ENCODE data around the gene UNC79.

UNC79 gene

DNA sequence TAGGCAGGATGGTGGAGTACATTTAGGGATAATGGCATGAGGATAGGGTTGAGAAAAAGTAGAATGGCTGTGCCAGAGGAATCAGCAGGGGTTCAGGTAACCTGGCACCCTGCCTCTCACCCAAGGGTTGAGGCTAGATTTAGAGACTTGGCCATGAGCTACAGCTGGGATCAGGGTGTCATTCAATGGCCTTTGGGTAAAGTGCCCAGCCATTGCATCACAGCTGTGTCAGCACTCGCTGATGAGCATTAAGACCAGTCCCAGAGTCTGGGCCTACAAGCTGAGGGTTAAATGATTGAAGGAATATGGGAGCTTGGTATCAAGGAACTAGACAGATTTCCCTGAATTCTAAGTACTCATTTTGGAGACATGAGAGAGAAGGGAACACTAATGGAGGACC lies 243.6 kb downstream of the UNC79 start:
- DNase-seq: no peak

DNA sequence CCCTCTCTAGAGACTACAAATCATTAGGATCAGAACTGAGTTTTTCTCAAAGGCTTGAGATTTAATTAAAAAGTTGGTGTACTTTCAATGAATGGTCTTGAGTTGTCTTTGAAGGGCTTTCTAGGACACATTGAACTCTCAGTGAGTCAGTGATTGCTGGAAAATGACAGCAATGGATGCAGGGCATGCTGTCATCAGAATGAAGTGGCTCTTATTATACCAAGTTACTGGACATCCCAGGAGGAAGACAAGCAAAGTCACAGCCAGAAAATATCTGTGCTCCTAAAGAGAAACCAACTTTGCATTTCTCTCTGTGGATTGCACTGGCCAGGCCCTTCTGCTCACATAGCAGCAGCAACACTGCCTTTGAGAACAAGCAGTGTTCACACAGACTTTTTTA lies 244.9 kb downstream of the UNC79 start:
- no peak for DNase-seq

DNA sequence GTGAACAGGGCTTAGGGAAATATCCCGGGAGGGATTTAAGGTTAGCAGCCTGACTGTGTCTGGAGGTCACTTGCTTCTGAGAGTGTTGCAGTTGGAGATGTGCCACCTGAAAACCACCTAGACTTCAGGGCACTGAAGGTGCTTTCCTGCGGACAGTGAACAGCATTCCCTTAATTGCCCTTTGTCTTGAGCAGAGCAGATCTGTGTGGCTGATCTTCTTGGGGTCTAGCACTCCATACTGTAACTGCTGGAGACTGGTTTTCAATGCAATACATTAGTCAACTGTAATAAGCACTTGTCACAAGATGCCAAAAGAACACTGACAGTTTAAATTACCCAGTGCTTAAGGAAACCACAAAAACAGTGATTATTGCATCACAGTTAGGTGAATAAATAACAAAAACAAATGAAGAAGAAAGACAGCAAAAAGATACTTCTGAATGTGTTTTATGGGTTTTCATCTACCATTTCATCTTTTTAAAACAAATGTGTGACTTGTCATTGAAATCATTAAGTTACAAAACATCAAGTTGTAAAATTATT lies 245.7 kb downstream of the UNC79 start:
- DNase-seq: no peak

DNA sequence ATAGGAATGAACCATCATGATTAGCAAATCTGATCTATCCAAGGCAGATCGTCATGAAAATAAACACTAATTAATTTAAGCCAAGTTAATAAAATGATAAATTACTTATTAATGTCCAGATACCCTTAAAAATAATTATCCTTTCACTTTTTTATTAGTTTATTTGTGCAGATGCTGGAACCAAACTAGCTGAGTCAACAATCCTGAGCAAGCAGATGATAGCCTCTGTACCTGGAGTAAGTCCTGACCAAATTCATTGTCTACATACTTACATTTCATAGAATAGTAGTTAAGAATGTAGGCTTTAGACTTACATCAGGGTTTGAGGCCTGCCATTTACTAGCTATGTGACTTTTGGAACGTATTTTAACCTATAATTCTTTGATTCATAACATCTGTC lies 251.7 kb downstream of the UNC79 start:
- no peak for DNase-seq

DNA sequence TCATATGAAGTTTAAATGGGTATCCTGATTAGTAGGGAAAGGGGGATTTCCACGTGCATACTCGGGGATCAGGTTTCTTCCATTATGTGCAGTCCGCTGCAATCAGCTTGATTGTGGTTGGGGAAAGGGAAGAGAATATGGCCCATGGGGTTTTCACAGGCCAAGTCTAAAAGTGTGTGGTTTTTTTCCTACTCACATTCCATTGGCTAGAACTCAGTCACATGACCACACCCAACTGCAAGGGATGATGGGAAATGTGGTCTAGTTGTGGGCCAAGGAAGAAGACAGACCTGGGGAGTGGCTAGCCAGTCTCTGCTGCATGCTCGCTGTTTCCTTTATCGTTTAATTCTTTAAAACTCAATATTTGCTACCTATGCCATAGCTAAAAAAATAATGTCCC lies 252.5 kb downstream of the UNC79 start:
- DNase-seq: no peak

DNA sequence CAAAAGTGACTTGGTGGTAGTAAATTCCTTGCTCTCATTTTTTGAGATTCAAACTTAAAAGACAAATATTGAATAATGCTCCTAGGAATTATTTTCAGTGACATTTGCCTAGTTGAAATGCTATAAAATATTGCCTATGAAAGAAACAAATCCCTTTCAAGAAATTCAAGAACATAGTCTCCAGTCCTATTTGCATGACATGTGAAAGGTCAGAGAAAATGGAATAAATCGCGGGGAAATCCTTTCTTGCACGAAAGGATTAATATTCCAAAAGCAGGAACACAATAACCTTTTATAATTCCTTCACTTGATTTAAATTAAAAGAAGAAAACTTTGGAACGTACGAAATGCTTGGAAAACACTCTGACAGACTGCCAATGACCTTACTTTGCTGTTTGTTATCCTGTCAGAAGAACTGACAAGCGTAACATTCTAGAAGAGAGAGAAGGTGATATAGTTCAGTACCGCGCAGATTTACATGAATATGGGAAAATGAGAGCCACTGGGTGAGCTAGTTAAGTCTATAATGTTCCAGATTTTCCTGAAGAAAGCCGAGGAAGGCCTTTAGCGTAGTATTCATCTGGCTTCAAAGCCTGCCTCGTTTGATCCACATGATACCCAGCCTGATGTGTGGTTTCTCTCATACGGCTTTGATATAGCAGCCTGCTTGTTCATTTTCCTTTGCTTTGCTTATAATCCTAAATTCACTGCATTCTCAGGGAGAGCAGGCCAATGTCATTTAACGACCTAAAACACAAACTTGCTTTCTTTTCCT lies 254.6 kb downstream of the UNC79 start:
- no peak for DNase-seq

DNA sequence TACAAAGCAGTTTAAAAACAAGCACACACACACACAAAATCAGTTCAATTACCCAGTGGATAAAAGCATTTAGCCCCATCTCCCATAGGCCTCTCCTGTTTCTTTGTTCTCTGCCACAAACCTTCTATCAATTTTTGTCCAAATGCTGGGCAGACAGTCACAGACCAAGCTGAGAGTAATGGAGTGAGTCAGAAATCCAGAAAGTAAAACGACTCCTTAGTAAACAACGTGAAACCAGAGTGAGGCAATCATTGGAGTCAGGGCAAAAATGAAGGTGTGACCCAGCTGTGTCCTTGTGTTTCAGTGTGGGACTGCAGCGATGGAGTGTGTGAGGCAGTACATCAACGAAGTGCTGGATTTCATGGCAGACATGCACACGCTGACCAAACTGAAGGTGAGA lies 255.5 kb downstream of the UNC79 start:
- no peak for DNase-seq

DNA sequence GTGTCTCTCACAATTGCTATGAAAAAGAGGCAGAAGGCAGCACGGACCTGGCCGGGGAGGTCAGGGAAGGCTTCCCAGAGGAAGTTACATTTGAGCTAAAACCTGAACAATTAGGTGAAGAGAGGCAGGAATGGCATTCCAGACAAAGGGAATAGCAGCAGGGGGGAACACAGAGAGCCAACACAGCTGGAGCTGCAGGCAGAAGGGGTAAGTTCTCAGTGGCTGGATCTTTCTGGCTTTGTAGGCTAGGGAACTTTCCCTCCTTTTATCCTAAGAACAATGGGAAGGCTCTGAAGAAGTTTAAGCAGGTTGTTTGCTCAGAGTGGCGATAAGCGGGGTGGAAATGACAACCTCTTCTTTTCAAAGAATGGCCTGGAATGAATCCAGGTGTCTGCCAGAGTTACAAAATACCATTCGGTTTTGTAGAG lies 257.5 kb downstream of the UNC79 start:
- DNase-seq: no peak

DNA sequence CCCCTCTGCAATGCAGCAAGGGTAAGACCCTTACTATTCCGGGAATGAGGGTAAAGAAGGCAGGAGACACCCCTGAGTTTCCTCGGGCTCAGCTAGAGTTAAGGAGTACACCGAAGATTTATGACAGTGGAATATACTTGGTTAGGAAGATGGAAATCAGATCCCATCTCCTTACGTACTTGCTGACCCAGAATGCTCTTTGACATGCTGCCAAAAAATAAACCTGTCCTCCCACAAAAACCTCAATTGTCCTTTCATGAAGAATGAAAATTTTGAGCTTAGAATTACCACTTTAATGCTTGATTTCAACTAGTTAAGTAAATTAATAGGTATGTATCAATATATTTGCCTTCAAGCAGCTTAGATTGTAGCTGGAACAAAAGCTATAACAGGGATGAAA lies 258.1 kb downstream of the UNC79 start:
- no peak for DNase-seq

DNA sequence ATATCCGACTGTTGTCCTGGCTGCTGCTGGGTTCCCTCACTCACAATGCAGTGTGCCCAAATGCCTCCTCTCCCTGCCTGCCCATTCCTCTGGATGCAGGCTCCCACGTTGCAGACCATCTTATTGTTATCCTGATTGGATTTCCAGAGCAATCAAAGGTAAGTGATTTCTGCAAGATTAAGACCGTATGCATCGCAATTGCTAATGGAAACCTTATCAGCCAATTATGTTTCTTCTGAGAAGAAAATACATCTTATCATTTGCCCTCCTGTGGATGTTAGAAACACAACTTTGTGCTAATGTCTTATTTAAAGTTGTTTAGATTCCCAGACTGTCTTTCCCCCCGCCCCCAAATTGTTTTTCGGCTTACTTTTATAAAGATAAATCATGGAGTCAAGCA lies 259.4 kb downstream of the UNC79 start:
- no peak for DNase-seq

DNA sequence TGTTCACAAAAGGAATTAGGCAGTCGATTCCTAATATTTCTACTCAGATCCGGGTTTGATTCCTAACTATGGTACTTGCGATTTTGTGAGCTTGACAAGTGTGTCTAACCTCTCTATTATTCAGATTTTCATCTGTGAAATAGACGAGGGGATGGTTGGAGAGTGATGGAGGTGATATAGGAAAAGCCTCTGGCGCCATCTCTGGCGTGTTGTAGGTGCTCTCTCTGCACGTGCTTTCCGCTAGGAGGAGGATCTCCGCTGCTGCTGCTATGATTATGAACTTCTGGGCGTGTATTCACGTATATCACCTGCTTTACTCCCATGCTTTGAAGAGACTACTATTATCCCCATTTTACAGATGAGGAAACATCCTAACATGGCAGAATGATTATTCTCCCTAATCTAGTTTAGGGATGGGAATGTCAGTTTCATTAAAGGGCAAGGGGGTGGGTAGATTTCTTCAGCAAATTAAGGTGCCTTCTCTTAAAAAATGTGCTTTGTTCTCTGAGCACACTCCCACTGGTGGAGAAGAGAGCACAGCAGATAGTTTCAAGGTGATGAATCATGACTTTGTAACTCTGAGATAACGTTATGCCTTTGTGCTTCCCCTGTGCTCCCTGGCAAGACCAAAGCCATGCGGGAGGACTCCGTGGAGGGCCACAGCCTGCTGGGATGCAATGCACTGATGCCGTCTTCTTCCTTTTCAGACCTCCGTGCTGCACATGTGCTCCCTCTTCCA lies 260.5 kb downstream of the UNC79 start:
- DNase-seq: no peak

DNA sequence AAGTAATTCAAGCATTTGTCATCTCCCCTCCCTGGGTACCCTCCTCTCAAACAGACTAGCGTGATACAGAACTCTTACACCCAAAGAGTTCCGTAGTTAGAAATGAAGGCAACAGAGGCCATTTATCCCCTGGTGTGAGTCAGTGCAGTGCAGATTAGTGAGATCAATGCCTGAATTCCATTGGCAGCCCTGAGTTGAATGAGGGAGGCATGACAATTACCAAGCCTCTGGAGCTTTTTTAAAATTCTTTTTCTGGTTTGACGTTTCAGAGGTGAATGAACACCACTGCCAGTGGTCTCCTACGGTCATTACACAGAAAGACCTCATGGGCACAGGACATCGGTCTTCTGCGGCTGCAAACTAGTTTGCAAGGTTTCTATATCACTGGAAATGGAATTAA lies 263.2 kb downstream of the UNC79 start:
- DNase-seq: no peak

DNA sequence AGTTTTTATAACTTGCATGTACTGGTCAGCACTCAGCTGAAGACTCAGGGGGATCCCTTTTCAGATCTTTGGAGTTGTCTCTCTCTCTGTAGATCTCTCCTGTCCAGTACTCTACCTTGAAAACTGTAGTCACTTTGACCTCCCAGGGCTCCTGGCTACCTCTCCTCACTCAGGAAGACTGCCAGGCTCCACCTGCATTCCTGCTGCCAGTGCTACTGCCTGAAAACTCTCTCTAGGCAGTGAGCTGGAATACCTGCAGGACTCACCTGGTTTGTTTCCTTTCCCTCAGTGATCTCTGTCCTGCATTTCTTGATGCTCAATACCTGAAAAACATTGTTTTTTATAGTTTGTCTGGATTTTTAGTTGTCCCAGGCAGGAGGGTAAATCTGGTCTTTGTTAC lies 270.2 kb downstream of the UNC79 start:
- no peak for DNase-seq

DNA sequence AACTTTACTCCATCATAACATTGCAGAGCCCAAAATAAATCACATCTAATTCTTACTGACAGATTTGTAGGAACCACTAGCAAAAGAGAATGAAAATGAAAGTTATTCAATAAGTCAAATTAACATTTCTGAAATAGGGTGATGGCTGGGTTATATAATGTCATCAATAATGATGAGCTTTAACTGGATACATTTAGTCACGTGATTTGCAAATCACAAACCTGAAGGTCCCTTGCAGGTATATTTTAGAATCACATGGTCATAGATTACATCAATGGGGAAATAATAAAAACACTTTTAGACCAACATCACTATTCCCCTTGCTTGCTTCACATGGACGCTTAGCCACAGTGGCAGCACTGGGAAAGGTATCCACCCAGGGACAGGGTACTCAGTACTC lies 270.8 kb downstream of the UNC79 start:
- no peak for DNase-seq

DNA sequence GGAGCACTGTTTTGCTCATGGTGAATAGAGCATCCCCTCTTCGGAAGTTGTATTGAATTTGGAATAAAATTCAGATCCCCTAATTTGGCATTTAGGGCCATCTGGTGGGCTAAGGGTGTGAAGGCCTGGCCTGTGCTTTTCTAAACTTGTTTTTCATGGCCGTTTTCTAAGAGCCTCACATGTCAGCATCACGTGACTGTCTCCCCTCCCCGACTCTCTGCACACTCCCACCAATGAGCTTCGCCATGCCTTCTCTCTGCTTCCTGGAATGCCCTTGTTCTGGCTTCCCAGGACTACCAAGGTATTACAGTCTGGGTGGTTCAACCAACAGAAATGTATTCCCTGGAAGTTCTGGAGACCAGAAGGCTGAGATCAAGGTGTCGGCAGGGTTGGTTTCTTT lies 272.2 kb downstream of the UNC79 start:
- no peak for DNase-seq

DNA sequence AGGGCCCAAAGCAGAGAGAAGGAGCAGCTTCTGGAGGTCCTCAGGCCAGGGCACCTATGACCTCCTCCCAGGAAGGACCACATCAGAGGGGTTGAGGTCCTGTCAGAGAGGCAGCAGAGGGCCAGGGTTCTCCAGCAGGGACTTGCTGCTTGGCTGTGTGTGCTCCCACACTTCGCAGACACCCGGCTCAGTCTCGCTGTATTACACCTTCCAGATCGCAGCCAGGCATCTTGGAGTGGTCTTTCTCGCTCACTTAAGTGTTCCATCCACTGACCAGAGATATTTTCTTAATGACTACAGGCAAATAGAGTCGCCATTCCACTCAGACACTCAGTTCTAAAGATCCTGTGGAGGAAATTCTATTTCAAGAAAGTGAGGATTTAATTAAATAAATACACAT lies 273.2 kb downstream of the UNC79 start:
- DNase-seq: no peak

DNA sequence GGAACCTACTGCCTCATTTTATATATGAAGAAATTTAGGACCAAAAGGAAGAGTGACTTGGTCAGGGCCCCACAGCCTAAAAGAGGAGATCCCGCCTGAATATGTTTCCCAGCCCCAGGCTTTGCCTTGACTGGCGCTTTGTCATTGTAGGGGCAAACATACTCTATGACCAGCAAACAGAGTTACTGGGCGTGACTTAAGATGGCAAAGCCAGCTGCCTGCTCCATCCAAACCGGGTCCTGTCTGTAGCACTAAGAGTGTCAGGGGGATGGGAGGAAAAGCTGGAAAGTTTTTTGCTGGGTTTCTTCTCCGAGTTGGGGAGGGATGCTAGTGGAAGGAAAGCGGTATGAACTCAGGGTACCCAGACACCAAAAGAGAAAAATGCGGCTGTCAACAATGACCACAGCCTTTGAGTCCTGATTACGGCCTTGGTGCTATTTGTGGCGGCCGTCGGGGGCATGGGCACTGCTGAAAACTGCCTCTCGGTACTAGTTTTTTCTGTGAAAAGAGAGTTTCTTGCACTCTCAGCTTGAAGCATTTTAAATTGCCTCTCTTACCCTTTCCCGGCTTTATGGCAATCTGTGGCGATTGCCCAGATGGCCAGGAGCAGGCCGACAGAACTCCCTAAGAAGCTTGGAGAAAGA lies 274.9 kb downstream of the UNC79 start:
- no peak for DNase-seq

DNA sequence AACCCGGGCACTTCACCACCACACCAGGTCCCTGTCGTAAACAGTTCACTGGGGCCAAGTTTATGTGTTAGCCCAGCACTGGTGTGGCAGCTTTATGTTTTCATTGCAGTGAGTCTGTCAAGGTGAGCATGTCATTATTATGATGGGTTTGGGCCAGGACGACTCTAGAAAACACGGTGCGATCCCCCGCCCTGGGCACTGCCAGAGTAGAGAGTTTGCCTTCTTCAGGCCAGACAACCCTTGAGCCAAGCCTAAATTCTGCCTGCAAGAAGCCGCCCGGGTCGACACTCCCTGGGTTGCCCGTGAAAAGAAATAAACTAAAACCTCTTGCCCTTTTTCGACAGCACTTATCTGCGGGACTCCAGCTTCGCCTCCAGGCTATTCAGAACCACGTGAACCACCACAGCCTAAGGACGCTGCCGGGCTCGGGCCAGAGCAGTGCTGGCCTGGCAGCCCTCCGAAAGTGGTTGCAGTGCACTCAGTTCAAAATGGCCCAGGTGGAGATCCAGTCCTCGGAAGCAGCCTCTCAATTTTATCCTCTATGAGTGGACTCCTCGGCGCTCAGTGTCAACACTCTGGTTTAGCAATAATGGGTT lies 275.7 kb downstream of the UNC79 start:
- DNase-seq: no peak

DNA sequence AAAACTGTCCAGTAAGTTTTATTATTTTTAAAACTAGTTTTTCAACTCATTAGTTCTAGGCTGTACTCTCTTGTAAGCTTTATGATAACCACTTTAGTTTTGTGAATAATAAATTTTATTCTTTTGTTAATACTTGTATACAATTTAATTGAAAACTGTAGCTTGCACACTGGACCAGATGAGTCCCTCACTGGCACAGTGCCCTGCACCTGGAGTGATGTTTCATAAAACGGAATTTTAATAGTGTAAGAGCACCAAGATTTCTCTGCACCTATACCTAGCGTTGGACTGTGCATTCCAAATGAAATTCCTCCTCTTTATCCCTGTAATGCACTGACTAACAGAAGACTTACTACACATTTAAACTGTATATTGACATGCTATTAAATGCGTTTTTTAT lies 276.7 kb downstream of the UNC79 start:
- no peak for DNase-seq

DNA sequence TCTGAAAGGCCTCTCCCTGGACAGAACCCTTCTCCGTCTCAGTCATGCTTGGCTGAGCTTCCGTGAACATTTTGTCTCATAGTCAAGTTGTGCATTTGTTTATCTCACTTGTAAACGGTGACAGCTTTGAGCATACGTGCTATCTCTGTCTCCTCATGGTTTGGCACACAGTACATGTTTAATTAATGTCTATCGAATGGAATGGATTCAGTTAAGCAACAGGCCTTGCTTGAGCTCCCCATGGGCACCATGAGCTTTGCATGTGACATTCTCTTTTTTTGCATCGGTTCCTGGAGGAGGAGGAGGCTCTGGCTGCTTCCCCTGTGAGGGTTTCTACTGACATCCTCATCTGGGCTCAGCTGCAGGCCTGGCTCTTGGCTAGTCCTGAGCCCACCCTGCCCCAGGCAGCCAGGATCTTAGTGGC lies 277.6 kb downstream of the UNC79 start:
- DNase-seq: no peak

DNA sequence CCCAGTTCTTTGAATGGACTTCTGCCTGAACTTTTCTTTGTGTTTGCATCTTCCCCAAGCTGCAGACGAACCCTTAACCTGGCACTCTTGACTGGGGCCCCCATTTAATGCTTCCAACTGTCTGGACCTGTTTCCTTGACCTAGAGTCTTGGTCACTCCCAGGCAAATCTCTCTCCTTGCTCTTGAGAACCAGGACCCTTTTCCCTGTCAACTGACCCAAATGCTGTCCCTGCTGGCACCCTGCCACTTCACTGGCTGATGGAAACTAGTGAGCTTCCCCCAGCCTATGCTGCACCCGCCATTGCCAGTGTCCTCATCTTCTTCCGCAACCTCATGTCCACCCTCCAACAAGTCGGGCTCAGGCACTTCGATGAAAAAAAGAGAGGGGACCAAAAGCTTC lies 278.1 kb downstream of the UNC79 start:
- no peak for DNase-seq

DNA sequence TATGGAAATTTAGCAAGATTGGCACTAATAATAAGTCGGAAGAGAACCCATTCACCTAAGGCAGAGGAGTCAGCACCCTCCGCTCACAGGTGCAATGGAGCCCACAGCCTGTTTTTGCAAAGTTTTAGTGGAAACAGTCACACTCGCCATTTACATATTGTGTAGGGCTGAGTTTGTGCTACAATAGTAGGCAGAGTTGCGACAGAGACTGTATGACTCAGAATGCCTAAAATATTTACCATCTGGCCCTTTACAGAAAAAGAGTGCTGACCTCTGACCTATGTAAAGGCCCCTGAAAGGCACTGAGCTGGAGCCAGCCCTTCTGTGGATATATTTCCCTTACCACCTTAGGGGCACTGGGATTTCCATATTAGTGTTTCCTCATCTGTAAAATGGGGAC lies 278.5 kb downstream of the UNC79 start:
- no peak for DNase-seq

DNA sequence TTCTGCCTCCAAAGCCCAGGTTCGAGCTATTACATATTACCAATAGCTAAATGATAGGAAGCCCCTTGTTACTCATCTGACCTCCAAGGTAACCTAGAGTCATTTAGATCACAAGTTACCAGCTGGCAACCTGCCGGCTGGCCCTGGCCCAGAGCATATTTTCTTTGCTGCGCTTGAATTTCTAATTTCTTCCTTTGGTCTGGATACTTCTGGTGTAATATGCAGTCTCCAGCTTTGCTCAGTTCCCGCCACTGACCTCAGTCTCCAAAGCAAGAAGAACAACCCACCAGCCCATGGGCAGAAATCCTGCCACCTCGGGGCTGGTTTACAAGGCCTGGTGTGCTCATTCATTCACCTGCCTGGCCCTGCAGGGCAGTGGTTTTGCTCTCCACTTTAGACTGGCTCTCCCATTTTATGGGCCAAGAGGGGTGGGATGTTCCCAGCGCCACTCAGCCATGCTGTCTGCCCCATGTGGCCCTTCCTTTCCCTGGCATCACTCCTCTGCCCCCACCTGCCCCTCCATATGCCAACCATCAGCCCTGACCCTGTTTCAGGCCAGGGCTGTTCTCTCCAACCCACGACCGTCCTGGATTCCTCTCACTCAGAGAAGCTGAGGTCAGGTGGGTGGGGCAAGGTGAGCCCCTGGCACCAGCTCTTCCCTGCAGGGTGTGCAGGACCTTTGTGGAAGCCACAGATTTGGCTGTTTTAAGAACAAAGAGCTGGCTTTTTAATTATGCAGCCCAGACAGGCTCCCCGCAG lies 281.5 kb downstream of the UNC79 start:
- DNase-seq: no peak
